AG04449 (cell line): ENCODE results near the gene CCDC92.

ENCODE experiments used
- CTCF ChIA-PET: fragments of 350-600 bp; formaldehyde crosslinking; extraction: SDS; loops from one replicate; lab custom pipeline; 2021; ENCODE audit warnings: antibody characterized with exemption; lab: Yijun Ruan, JAX
- POLR2A ChIA-PET: fragments of 400-600, 350-600 bp; formaldehyde crosslinking; extraction: SDS; loops from one replicate; lab custom pipeline; 2020; ENCODE audit warnings: antibody characterized with exemption, inconsistent platforms; lab: Yijun Ruan, JAX
- DNase-seq: peaks from one replicate; pipeline ENCODE4 v3.0.0-alpha.2; 2010; ENCODE audit warnings: low read depth, low spot score
- H3K4me3 ChIP-seq: 2 replicates; pipeline ENCODE4 v1.5.1; 2011; ENCODE audit warnings: low read depth, mild to moderate bottlenecking, control low read depth, low read length
- CTCF ChIP-seq: IDR thresholded peaks from one replicate; pipeline ENCODE4 v1.5.1; 2011; ENCODE audit warnings: mild to moderate bottlenecking, moderate library complexity, low read length, control low read depth, inconsistent platforms; ENCODE audit not compliant: insufficient read depth; ENCODE audit errors: missing control alignments

CCDC92 gene

GRCh38 chr12:123998344-123998990 is 25.8 kb upstream of the CCDC92 start:
- DNase-seq: no peak
- no peak for TF ChIP-seq CTCF
- H3K4me3 ChIP-seq: no peak overlapping the region
- CTCF ChIA-PET: interaction anchor here (1.2 to 1.5 kb wide), 3 partner anchors 34 to 196 kb away, joined by 3 to 5 read pairs (median 3); no protein-coding TSS in a partner anchor
- POLR2A ChIA-PET: no interaction called here

- TF ChIP-seq CTCF: no peak
- DNase-seq: no peak
- H3K4me3 ChIP-seq: no peak overlapping the region
- ChIA-PET CTCF (interaction anchor here (1.2 to 3.6 kb wide), 4 partner anchors 13 to 195 kb away, joined by 3 to 35 read pairs (median 4); no protein-coding TSS in a partner anchor), POLR2A (no interaction called here)
Measured at GRCh38 chr12:123997908-123998307, 25.3 kb upstream of the CCDC92 start.

- ChIA-PET POLR2A (no interaction called here), CTCF (interaction anchor here (0.6 to 3.6 kb wide), 6 partner anchors 11 to 195 kb away, joined by 3 to 35 read pairs (median 4); no protein-coding TSS in a partner anchor)
- no peak for TF ChIP-seq CTCF
- DNase-seq: no peak
- H3K4me3 ChIP-seq: no peak overlapping the region
Measured at GRCh38 chr12:123997033-123997822, 24.6 kb upstream of the CCDC92 start.

GRCh38 chr12:123996581-123996980 is 23.9 kb upstream of the CCDC92 start:
- POLR2A ChIA-PET: no interaction called here
- no peak overlapping the region for H3K4me3 ChIP-seq
- CTCF ChIA-PET: interaction anchor here (0.8 to 3.6 kb wide), 4 partner anchors 12 to 196 kb away, joined by 3 to 35 read pairs (median 4); no protein-coding TSS in a partner anchor
- no peak for TF ChIP-seq CTCF
- no peak for DNase-seq

GRCh38 chr12:123995023-123995748 is 22.6 kb upstream of the CCDC92 start:
- ChIA-PET CTCF (interaction anchor here (1.0 to 3.6 kb wide), 5 partner anchors 10 to 56 kb away, joined by 3 to 35 read pairs (median 4); partner anchors contain the start of genes CCDC92 and ZNF664), POLR2A (interaction anchor here (0.7 kb wide), 1 partner anchor 9 kb away, joined by 4 read pairs; no protein-coding TSS in a partner anchor)
- no peak overlapping the region for H3K4me3 ChIP-seq
- no peak for DNase-seq
- no peak for TF ChIP-seq CTCF
